ENCODE measurements around the gene PSMA2.
"Not testable (repeated sequence)": the region's sequence is repeated elsewhere in the genome, so short reads cannot be mapped to it uniquely, and the experiment has no call there.

The PSMA2 gene

GRCh38 chr7:42906181-42906580 lies 25.8 kb downstream of the PSMA2 start:
- DNase-seq (ENCODE audit: low read depth): no peak

DNA sequence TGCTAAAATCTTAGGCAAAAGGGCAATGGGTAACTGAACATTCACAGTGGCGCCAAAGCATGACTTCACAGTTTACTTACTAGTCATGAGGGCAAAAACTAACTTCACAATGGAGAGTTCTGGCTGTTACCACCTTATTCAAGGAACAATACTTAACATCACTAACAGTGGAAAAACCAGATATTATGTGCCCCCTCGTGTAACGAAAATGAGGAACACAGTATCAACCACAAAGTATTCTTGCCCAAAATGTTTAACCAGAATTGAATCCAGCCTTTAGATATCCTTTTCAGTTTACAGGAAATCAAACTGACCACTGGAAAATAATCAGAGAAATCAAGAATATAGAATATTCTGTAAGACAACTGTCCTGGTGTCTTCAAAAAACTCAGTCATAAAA lies 29.6 kb downstream of the PSMA2 start:
- DNase-seq (ENCODE audit: low read depth): no peak

DNA sequence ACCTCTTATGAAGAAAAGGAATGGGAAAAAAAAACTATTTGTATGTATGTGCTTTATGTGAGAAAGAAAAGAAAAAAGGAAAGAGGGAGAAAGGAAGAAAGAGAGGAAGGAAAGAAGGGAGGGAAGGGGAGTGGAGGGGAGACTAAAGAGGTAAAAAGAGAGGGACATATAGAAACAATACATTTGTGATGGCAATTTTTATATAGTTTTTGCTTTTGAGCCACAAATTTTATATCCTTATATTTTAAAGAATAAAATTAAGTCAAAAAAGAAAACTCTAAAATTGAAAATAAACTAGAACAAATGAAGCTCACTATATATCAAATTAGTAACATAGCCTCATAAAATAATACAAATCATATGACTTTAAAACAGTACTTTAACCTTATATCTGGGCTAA lies 31.1 kb downstream of the PSMA2 start:
- no peak for DNase-seq (ENCODE audit: low read depth)

DNA sequence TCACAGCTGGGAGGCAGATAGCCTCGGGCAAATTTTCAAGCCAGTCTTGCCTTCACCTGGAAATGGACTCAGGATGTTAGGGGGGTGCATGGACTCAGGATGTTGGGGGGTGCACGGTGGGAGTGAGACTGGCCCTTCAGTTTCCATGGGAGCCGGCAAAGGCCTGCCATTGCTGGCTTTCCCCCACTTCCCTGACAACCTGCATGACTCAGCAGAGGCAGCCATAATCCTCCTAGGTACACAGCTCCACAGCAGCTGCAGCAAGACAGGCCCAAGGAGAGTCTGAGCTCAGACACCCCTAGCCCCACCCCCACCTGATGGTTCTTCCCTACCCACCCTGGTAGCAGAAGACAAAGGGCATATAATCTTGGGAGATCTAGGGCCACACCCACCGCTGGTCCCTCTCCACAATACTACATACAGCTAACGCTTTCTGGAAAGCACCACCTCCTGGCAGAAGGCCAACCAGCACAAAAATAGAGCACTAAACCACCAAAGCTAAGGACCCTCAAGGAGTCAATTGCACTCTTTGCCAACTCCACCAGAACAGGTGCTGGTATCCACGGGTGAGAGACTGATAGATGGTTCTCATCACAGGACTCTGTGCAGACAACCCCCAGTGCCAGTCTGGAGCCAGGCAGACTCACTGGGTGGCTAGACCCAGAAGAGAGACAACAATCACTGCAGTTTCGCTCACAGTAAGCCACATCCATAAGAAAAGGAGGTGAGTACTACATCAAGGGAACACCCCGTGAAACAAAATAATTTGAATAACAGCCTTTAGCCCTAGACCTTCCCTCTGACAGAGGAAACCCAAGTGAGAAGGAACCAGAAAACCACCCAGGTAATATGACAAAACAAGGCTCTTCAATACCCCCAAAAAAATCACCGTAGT lies 38.4 kb downstream of the PSMA2 start:
- no peak for DNase-seq (ENCODE audit: low read depth)

DNA sequence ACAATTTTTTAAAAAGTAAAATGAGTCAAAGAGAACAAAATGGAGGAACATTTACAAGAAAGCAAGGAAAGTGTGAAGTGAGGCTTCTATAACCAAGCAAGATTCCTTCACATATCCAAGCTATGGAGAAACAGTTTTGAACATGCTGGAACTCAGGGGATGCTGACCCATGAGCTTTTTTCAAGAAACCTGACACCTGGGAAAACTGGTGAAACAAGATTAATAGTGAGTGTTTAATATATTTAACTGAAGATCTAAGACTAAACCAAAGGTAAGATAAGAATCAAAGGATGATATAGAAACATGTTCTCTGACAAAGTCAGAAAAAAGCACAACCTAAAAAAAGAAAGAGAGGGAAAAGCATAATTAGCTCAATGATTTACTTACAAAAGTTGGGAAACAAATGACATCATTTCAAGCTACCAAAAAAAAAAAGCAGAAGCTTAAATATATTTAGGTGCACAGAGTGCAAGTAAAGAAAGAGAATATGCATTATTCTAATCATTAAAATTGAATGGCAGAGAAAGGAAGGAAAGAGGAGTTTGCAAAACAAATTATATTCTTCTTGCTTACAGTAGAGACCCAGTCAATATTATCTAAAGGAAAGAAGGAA lies 45.0 kb downstream of the PSMA2 start:
- no peak for DNase-seq (ENCODE audit: low read depth)

- no peak for DNase-seq (ENCODE audit: low read depth)
These were observed 45.8 kb downstream of the PSMA2 start for GRCh38 chr7:42886129-42886528.

GRCh38 chr7:42885183-42885582 lies 46.8 kb downstream of the PSMA2 start:
- not testable (repeated sequence) for DNase-seq (ENCODE audit: low read depth)

- no peak for DNase-seq (ENCODE audit: low read depth)
These were observed 48.0 kb downstream of the PSMA2 start for GRCh38 chr7:42883950-42884349.

GRCh38 chr7:42880392-42880791 lies 51.6 kb downstream of the PSMA2 start:
- no peak for DNase-seq (ENCODE audit: low read depth)

- no peak for DNase-seq (ENCODE audit: low read depth)
These were observed 53.7 kb downstream of the PSMA2 start for GRCh38 chr7:42878303-42878702.

GRCh38 chr7:42877862-42878261 lies 54.1 kb downstream of the PSMA2 start:
- no peak for DNase-seq (ENCODE audit: low read depth)

DNA sequence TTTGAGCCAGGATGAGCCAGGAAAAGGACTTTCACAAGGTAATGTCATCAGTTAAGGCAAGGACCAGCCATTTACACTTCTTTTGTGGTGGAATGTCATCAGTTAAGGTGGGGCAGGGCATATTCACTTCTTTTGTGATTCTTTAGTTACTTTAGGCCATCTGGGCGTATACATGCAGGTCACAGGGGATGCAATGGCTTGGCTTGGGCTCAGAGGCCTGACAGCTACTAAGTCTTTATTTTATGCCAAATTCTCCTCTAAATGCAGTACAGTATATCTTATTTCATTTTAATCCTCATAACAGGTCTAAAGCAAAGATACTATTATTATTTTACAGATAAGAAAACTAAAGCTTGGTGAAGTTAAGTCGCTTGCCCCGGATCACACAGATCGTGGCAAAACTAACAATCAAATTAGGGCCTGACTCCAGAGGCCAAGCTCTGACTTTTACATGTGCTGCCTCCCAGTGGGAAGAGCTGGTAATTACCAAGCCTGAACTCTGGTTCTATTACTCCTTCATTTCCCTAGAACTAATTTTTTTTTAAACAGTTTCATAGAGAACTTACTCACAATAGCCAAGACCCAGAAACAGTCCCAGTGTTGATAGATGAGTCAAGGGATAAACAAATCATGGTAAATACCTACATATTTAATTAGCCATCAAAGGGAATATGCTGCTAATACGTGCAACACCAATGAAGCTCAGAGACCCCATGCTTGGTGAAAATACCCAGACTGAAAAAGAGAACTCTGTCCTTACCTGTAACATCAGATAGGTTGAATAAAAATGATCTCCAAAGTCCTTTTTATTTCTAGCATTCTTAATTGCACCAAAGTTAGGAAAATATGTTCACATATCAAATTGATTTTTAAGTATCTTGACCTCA lies 55.5 kb downstream of the PSMA2 start:
- peak; percentile 36 for DNase-seq (ENCODE audit: low read depth)

GRCh38 chr7:42869131-42870020 lies 62.6 kb downstream of the PSMA2 start:
- DNase-seq (ENCODE audit: low read depth): no peak

- no peak for DNase-seq (ENCODE audit: low read depth)
These were observed 63.5 kb downstream of the PSMA2 start for GRCh38 chr7:42868480-42868879.

Measured in HS-5 (cell line).